Body of pancreas (tissue), 4 donors: ENCODE data around the gene MORC2.

Source experiments
- CTCF ChIP-seq, 7 experiments: fragments of 450-650 bp in 4 of 7; fragments of 200-600 bp in 3 of 7; sonication (generic) in 3 of 7; IDR thresholded peaks; one replicate each; pipeline ENCODE4 v1.5.1; 2016 to 2019; ENCODE audit warnings: antibody characterized with exemption in 7 of 7
- POLR2A ChIP-seq, 3 donors: fragments of 450-650 bp; IDR thresholded peaks; one replicate each; pipeline ENCODE4 v1.6.1; 2016; ENCODE audit warnings: antibody characterized with exemption in 3 of 3, mild to moderate bottlenecking in 2 of 3

- TF ChIP-seq CTCF (IDR thresholded peaks at IDR 0.05) (no peak), POLR2A (IDR thresholded peaks at IDR 0.05) (no peak)
These were observed 15.7 kb upstream of the MORC2 start for GRCh38 chr22:30984317-30984716.
